Measurements from ENCODE around the gene CYLD.

Gene CYLD

GRCh38 chr16:50751528-50751927 is 9.6 kb downstream of the CYLD start:
- H3K27ac ChIP-seq (ENCODE audit: low read depth, low read length): no peak overlapping the region
- no peak overlapping the region for H3K4me3 ChIP-seq (ENCODE audit: low read depth in 1 of 5, low read length in 5 of 5)
- H3K36me3 ChIP-seq (ENCODE audit: control insufficient read depth in 5 of 5, insufficient read depth in 5 of 5, low read length in 5 of 5): peaks cover 18 to 42% (median 28%) of the 10 kb centered on the region in 5 donors
- no peaks in the 10 kb centered on the region for H3K9me3 ChIP-seq (ENCODE audit: control insufficient read depth in 5 of 5, low read length in 5 of 5)
- peaks cover 0 to 6% (median 0%) of the 10 kb centered on the region in 5 donors for H3K4me1 ChIP-seq (ENCODE audit: control insufficient read depth in 5 of 5, insufficient read depth in 5 of 5, low read length in 5 of 5)
- H3K9ac ChIP-seq (ENCODE audit: low read length in 5 of 5): no peak overlapping the region
- no peaks in the 10 kb centered on the region for H3K27me3 ChIP-seq (ENCODE audit: control insufficient read depth in 5 of 5, insufficient read depth in 4 of 5, low read length in 5 of 5)

GRCh38 chr16:50752471-50753235 is 10.8 kb downstream of the CYLD start:
- H3K27ac ChIP-seq (ENCODE audit: low read depth, low read length): no peak overlapping the region
- no peaks in the 10 kb centered on the region for H3K27me3 ChIP-seq (ENCODE audit: control insufficient read depth in 5 of 5, insufficient read depth in 4 of 5, low read length in 5 of 5)
- H3K4me1 ChIP-seq (ENCODE audit: control insufficient read depth in 5 of 5, insufficient read depth in 5 of 5, low read length in 5 of 5): peaks cover 0 to 6% (median 0%) of the 10 kb centered on the region in 5 donors
- peaks cover 20 to 42% (median 28%) of the 10 kb centered on the region in 5 donors for H3K36me3 ChIP-seq (ENCODE audit: control insufficient read depth in 5 of 5, insufficient read depth in 5 of 5, low read length in 5 of 5)
- no peak overlapping the region for H3K9ac ChIP-seq (ENCODE audit: low read length in 5 of 5)
- no peak overlapping the region for H3K4me3 ChIP-seq (ENCODE audit: low read depth in 1 of 5, low read length in 5 of 5)
- no peaks in the 10 kb centered on the region for H3K9me3 ChIP-seq (ENCODE audit: control insufficient read depth in 5 of 5, low read length in 5 of 5)

GRCh38 chr16:50756473-50756872 is 14.6 kb downstream of the CYLD start:
- H3K36me3 ChIP-seq (ENCODE audit: control insufficient read depth in 5 of 5, insufficient read depth in 5 of 5, low read length in 5 of 5): peaks cover 18 to 40% (median 22%) of the 10 kb centered on the region in 5 donors
- H3K4me1 ChIP-seq (ENCODE audit: control insufficient read depth in 5 of 5, insufficient read depth in 5 of 5, low read length in 5 of 5): peaks cover 0 to 8% (median 0%) of the 10 kb centered on the region in 5 donors
- no peak overlapping the region for H3K9ac ChIP-seq (ENCODE audit: low read length in 5 of 5)

GRCh38 chr16:50761267-50761666 is 19.4 kb downstream of the CYLD start:
- Histone ChIP-seq H3K27me3 (ENCODE audit: control insufficient read depth in 5 of 5, insufficient read depth in 4 of 5, low read length in 5 of 5) (no peaks in the 10 kb centered on the region), H3K9me3 (ENCODE audit: control insufficient read depth in 5 of 5, low read length in 5 of 5) (peaks cover 0 to 4% (median 3%) of the 10 kb centered on the region in 5 donors), H3K4me1 (ENCODE audit: control insufficient read depth in 5 of 5, insufficient read depth in 5 of 5, low read length in 5 of 5) (peaks cover 0 to 8% (median 0%) of the 10 kb centered on the region in 5 donors), H3K27ac (ENCODE audit: low read depth, low read length) (no peak overlapping the region), H3K9ac (ENCODE audit: low read length in 5 of 5) (no peak overlapping the region), H3K4me3 (ENCODE audit: low read depth in 1 of 5, low read length in 5 of 5) (no peak overlapping the region), H3K36me3 (ENCODE audit: control insufficient read depth in 5 of 5, insufficient read depth in 5 of 5, low read length in 5 of 5) (peaks cover 0 to 24% (median 9%) of the 10 kb centered on the region in 5 donors)

More at GRCh38 chr16:50756473-50756872, 14.6 kb downstream of the CYLD start:
- Histone ChIP-seq H3K27me3 (ENCODE audit: control insufficient read depth in 5 of 5, insufficient read depth in 4 of 5, low read length in 5 of 5) (no peaks in the 10 kb centered on the region), H3K9me3 (ENCODE audit: control insufficient read depth in 5 of 5, low read length in 5 of 5) (no peaks in the 10 kb centered on the region), H3K4me3 (ENCODE audit: low read depth in 1 of 5, low read length in 5 of 5) (no peak overlapping the region), H3K27ac (ENCODE audit: low read depth, low read length) (no peak overlapping the region)

- Histone ChIP-seq H3K4me1 (ENCODE audit: control insufficient read depth in 5 of 5, insufficient read depth in 5 of 5, low read length in 5 of 5) (peaks cover 0 to 3% (median 0%) of the 10 kb centered on the region in 5 donors), H3K9me3 (ENCODE audit: control insufficient read depth in 5 of 5, low read length in 5 of 5) (peaks cover 0 to 7% (median 4%) of the 10 kb centered on the region in 5 donors), H3K4me3 (ENCODE audit: low read depth in 1 of 5, low read length in 5 of 5) (no peak overlapping the region), H3K27ac (ENCODE audit: low read depth, low read length) (no peak overlapping the region), H3K36me3 (ENCODE audit: control insufficient read depth in 5 of 5, insufficient read depth in 5 of 5, low read length in 5 of 5) (peaks cover 3 to 25% (median 6%) of the 10 kb centered on the region in 5 donors), H3K27me3 (ENCODE audit: control insufficient read depth in 5 of 5, insufficient read depth in 4 of 5, low read length in 5 of 5) (no peaks in the 10 kb centered on the region), H3K9ac (ENCODE audit: low read length in 5 of 5) (no peak overlapping the region)
These were observed 20.4 kb downstream of the CYLD start for GRCh38 chr16:50762241-50762640.

- Histone ChIP-seq H3K4me1 (ENCODE audit: control insufficient read depth in 5 of 5, insufficient read depth in 5 of 5, low read length in 5 of 5) (peaks cover 0 to 3% (median 0%) of the 10 kb centered on the region in 5 donors), H3K36me3 (ENCODE audit: control insufficient read depth in 5 of 5, insufficient read depth in 5 of 5, low read length in 5 of 5) (peaks cover 3 to 21% (median 6%) of the 10 kb centered on the region in 5 donors), H3K4me3 (ENCODE audit: low read depth in 1 of 5, low read length in 5 of 5) (no peak overlapping the region), H3K9me3 (ENCODE audit: control insufficient read depth in 5 of 5, low read length in 5 of 5) (peaks cover 0 to 7% (median 4%) of the 10 kb centered on the region in 5 donors), H3K27ac (ENCODE audit: low read depth, low read length) (no peak overlapping the region), H3K9ac (ENCODE audit: low read length in 5 of 5) (no peak overlapping the region), H3K27me3 (ENCODE audit: control insufficient read depth in 5 of 5, insufficient read depth in 4 of 5, low read length in 5 of 5) (no peaks in the 10 kb centered on the region)
These were observed 21.3 kb downstream of the CYLD start for GRCh38 chr16:50763211-50763610.

GRCh38 chr16:50765260-50765659 is 23.4 kb downstream of the CYLD start:
- peaks cover 0 to 7% (median 4%) of the 10 kb centered on the region in 5 donors for H3K9me3 ChIP-seq (ENCODE audit: control insufficient read depth in 5 of 5, low read length in 5 of 5)
- peaks cover 0 to 3% (median 0%) of the 10 kb centered on the region in 5 donors for H3K4me1 ChIP-seq (ENCODE audit: control insufficient read depth in 5 of 5, insufficient read depth in 5 of 5, low read length in 5 of 5)
- H3K27ac ChIP-seq (ENCODE audit: low read depth, low read length): no peak overlapping the region
- H3K27me3 ChIP-seq (ENCODE audit: control insufficient read depth in 5 of 5, insufficient read depth in 4 of 5, low read length in 5 of 5): no peaks in the 10 kb centered on the region
- H3K4me3 ChIP-seq (ENCODE audit: low read depth in 1 of 5, low read length in 5 of 5): no peak overlapping the region
- H3K9ac ChIP-seq (ENCODE audit: low read length in 5 of 5): no peak overlapping the region
- H3K36me3 ChIP-seq (ENCODE audit: control insufficient read depth in 5 of 5, insufficient read depth in 5 of 5, low read length in 5 of 5): peaks cover 3 to 28% (median 7%) of the 10 kb centered on the region in 5 donors

GRCh38 chr16:50765861-50766260 is 24.0 kb downstream of the CYLD start:
- Histone ChIP-seq H3K4me1 (ENCODE audit: control insufficient read depth in 5 of 5, insufficient read depth in 5 of 5, low read length in 5 of 5) (peaks cover 0 to 2% (median 0%) of the 10 kb centered on the region in 5 donors), H3K4me3 (ENCODE audit: low read depth in 1 of 5, low read length in 5 of 5) (no peak overlapping the region), H3K36me3 (ENCODE audit: control insufficient read depth in 5 of 5, insufficient read depth in 5 of 5, low read length in 5 of 5) (peaks cover 3 to 25% (median 7%) of the 10 kb centered on the region in 5 donors), H3K9ac (ENCODE audit: low read length in 5 of 5) (no peak overlapping the region), H3K9me3 (ENCODE audit: control insufficient read depth in 5 of 5, low read length in 5 of 5) (peaks cover 0 to 7% (median 4%) of the 10 kb centered on the region in 5 donors), H3K27ac (ENCODE audit: low read depth, low read length) (no peak overlapping the region), H3K27me3 (ENCODE audit: control insufficient read depth in 5 of 5, insufficient read depth in 4 of 5, low read length in 5 of 5) (no peaks in the 10 kb centered on the region)

GRCh38 chr16:50767197-50767596 is 25.3 kb downstream of the CYLD start:
- H3K9ac ChIP-seq (ENCODE audit: low read length in 5 of 5): no peak overlapping the region
- H3K27me3 ChIP-seq (ENCODE audit: control insufficient read depth in 5 of 5, insufficient read depth in 4 of 5, low read length in 5 of 5): no peaks in the 10 kb centered on the region
- H3K4me3 ChIP-seq (ENCODE audit: low read depth in 1 of 5, low read length in 5 of 5): no peak overlapping the region
- peaks cover 3 to 23% (median 7%) of the 10 kb centered on the region in 5 donors for H3K36me3 ChIP-seq (ENCODE audit: control insufficient read depth in 5 of 5, insufficient read depth in 5 of 5, low read length in 5 of 5)
- peaks cover 0 to 2% (median 0%) of the 10 kb centered on the region in 5 donors for H3K4me1 ChIP-seq (ENCODE audit: control insufficient read depth in 5 of 5, insufficient read depth in 5 of 5, low read length in 5 of 5)
- H3K9me3 ChIP-seq (ENCODE audit: control insufficient read depth in 5 of 5, low read length in 5 of 5): peaks cover 0 to 7% (median 4%) of the 10 kb centered on the region in 5 donors
- no peak overlapping the region for H3K27ac ChIP-seq (ENCODE audit: low read depth, low read length)

- Histone ChIP-seq H3K27me3 (ENCODE audit: control insufficient read depth in 5 of 5, insufficient read depth in 4 of 5, low read length in 5 of 5) (no peaks in the 10 kb centered on the region), H3K4me1 (ENCODE audit: control insufficient read depth in 5 of 5, insufficient read depth in 5 of 5, low read length in 5 of 5) (no peaks in the 10 kb centered on the region), H3K9me3 (ENCODE audit: control insufficient read depth in 5 of 5, low read length in 5 of 5) (peaks cover 0 to 2% (median 0%) of the 10 kb centered on the region in 5 donors), H3K9ac (ENCODE audit: low read length in 5 of 5) (no peak overlapping the region), H3K27ac (ENCODE audit: low read depth, low read length) (no peak overlapping the region), H3K4me3 (ENCODE audit: low read depth in 1 of 5, low read length in 5 of 5) (no peak overlapping the region), H3K36me3 (ENCODE audit: control insufficient read depth in 5 of 5, insufficient read depth in 5 of 5, low read length in 5 of 5) (peaks cover 0 to 25% (median 7%) of the 10 kb centered on the region in 5 donors)
These were observed 29.5 kb downstream of the CYLD start for GRCh38 chr16:50771366-50771765.

Measured in subcutaneous abdominal adipose tissue (tissue), 5 donors.